DND-41 (cell line): ENCODE data around the gene CDK4.
A peak's percentile ranks its signal among the peaks of the same experiment; 100 is the strongest.

Experiments
- ATAC-seq: fragments of 200-7000 bp; cut with Tn5 transposase; 3 replicates; pipeline ENCODE4 v1.9.1; 2021; ENCODE audit warnings: low read depth; ENCODE audit not compliant: insufficient read depth
- DNase-seq: peaks from one replicate; pipeline ENCODE4 v3.0.0-alpha.2; 2020
- H2AFZ ChIP-seq: 2 replicates; pipeline ENCODE4 v1.6.0; 2012; ENCODE audit warnings: low read depth, low read length
- H3K27ac ChIP-seq: 2 replicates; pipeline ENCODE4 v1.5.1; 2012; ENCODE audit warnings: low read length, inconsistent platforms
- H3K27me3 ChIP-seq: fragments of 200-600 bp; sonication (generic); 2 replicates; pipeline ENCODE4 v1.6.0; 2012; ENCODE audit warnings: low read length, mild to moderate bottlenecking, inconsistent platforms; ENCODE audit not compliant: insufficient read depth, poor library complexity
- H3K36me3 ChIP-seq: 2 replicates; pipeline ENCODE4 v1.5.1; 2012; ENCODE audit warnings: low read length, inconsistent platforms; ENCODE audit not compliant: insufficient read depth
- H3K4me1 ChIP-seq: 2 replicates; pipeline ENCODE4 v1.5.1; 2012; ENCODE audit warnings: mild to moderate bottlenecking, low read length; ENCODE audit not compliant: insufficient read depth
- H3K4me2 ChIP-seq: 2 replicates; pipeline ENCODE4 v1.6.0; 2012; ENCODE audit warnings: mild to moderate bottlenecking, moderate library complexity, low read length, inconsistent platforms; ENCODE audit not compliant: insufficient read depth
- H3K4me3 ChIP-seq, 2 experiments: fragments of 200-600 bp in 1 of 2; shearing (Covaris generic) in 1 of 2; 2 replicates each; pipeline ENCODE4 v1.5.1; 2012 to 2016; ENCODE audit warnings: inconsistent platforms in 2 of 2, low read length in 2 of 2, mild to moderate bottlenecking in 2 of 2, low read depth in 1 of 2, moderate library complexity in 1 of 2
- H3K79me2 ChIP-seq: 2 replicates; pipeline ENCODE4 v1.6.0; 2012; ENCODE audit warnings: low read length, inconsistent platforms; ENCODE audit not compliant: insufficient read depth
- H3K9ac ChIP-seq: 2 replicates; pipeline ENCODE4 v1.6.0; 2012; ENCODE audit warnings: low read depth, mild to moderate bottlenecking, inconsistent platforms, low read length, moderate library complexity
- H3K9me3 ChIP-seq: 2 replicates; pipeline ENCODE4 v1.5.1; 2012; ENCODE audit warnings: low read length, moderate library complexity, mild to moderate bottlenecking, inconsistent platforms; ENCODE audit not compliant: insufficient read depth, severe bottlenecking
- H4K20me1 ChIP-seq: 2 replicates; pipeline ENCODE4 v1.6.0; 2012; ENCODE audit warnings: low read length; ENCODE audit not compliant: insufficient read depth
- CTCF ChIP-seq: IDR thresholded peaks from 2 replicates; pipeline ENCODE4 v1.5.1; 2012; ENCODE audit warnings: borderline replicate concordance, low read length, moderate library complexity, mild to moderate bottlenecking; ENCODE audit not compliant: poor library complexity, severe bottlenecking; ENCODE audit errors: extremely low read depth
- EZH2 ChIP-seq: IDR thresholded peaks from 3 replicates; pipeline ENCODE4 v1.6.1; 2012; ENCODE audit warnings: borderline replicate concordance, low read depth, mild to moderate bottlenecking, moderate library complexity, low read length, inconsistent platforms; ENCODE audit not compliant: severe bottlenecking

CDK4 gene

GRCh38 chr12:57758552-57759359, 6.6 kb upstream of the CDK4 start:
- no peak overlapping the region for H3K4me3 ChIP-seq
- H3K27ac ChIP-seq = no peak overlapping the region
- ATAC-seq = no peak
- H3K9me3 ChIP-seq = no peaks in the 10 kb centered on the region
- no peak overlapping the region for H3K9ac ChIP-seq
- H3K4me2 ChIP-seq = no peak overlapping the region
- H3K4me1 ChIP-seq = peaks cover 24% of the 10 kb centered on the region
- H2AFZ ChIP-seq = no peak overlapping the region
- TF ChIP-seq CTCF (no peak), EZH2 (no peak)
- H3K27me3 ChIP-seq = no peaks in the 10 kb centered on the region
- H3K79me2 ChIP-seq = peaks cover 15% of the 10 kb centered on the region
- DNase-seq = no peak
- H4K20me1 ChIP-seq = peaks cover 40% of the 10 kb centered on the region
- peaks cover 38% of the 10 kb centered on the region for H3K36me3 ChIP-seq

- H3K4me2 ChIP-seq = no peak overlapping the region
- H3K9me3 ChIP-seq = no peaks in the 10 kb centered on the region
- no peak overlapping the region for H3K9ac ChIP-seq
- H3K4me3 ChIP-seq = no peak overlapping the region
- peaks cover 40% of the 10 kb centered on the region for H4K20me1 ChIP-seq
- H3K27me3 ChIP-seq = no peaks in the 10 kb centered on the region
- H3K4me1 ChIP-seq = peaks cover 30% of the 10 kb centered on the region
- H2AFZ ChIP-seq = no peak overlapping the region
- ATAC-seq (no peak), DNase-seq (no peak)
- TF ChIP-seq CTCF = no peak
- no peak for TF ChIP-seq EZH2
- peaks cover 16% of the 10 kb centered on the region for H3K79me2 ChIP-seq
- no peak overlapping the region for H3K27ac ChIP-seq
- peaks cover 38% of the 10 kb centered on the region for H3K36me3 ChIP-seq
These were observed 5.7 kb upstream of the CDK4 start for GRCh38 chr12:57757771-57758170.

GRCh38 chr12:57756406-57757341, 4.6 kb upstream of the CDK4 start:
- H3K27me3 ChIP-seq = no peaks in the 10 kb centered on the region
- TF ChIP-seq EZH2 = no peak
- peak; percentile 65 for TF ChIP-seq CTCF
- no peak; the same call in 2 of the 3 replicates for ATAC-seq
- peaks cover 38% of the 10 kb centered on the region for H3K36me3 ChIP-seq
- peaks cover 24% of the 10 kb centered on the region for H3K79me2 ChIP-seq
- peak; percentile 60 for DNase-seq
- peaks cover 37% of the 10 kb centered on the region for H3K4me1 ChIP-seq
- peak overlapping the region; percentile 56 to 68; a peak in 3 of 4 replicates for H3K4me3 ChIP-seq
- no peak overlapping the region for H2AFZ ChIP-seq
- no peaks in the 10 kb centered on the region for H3K9me3 ChIP-seq
- peaks cover 40% of the 10 kb centered on the region for H4K20me1 ChIP-seq
- peak overlapping the region; percentile 53 for H3K27ac ChIP-seq
- H3K9ac ChIP-seq = peak overlapping the region; percentile 70
- H3K4me2 ChIP-seq = peak overlapping the region; percentile 80
